Measurements from ENCODE around the gene RASGRP4. TPM values are rescaled to one million over a fixed set of nuclear protein-coding genes. Genes with fewer than 3 reads are reported as not detected.

Gene RASGRP4
- total and polyA plus RNA-seq, 10 of the 15 experiments (the other 5 are each of a cell fraction or from before 2014, with no cell fraction given) = 0.24 to 7.4 (median 3.3) TPM

DNA sequence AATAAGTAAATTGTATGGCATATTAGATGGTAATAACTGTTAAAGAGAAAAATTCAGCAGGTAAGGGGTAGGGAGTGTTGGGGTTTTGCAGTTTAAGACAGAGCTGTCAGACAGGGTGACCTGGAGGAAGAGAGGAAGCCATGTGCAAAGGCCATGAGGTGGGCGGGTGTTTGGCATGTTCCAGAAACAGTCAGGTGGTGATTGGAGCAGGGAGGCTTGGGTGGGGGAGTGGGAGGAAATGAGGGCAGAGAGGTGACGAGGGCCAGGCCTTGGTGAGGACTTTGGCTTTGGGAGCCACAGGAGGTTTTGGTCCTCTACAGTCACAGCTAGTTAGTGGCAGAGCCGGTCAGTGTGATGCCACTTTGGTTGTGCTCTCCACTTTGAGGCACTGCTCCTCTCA, 27.6 kb upstream of the RASGRP4 start:
- no peaks in the 10 kb centered on the region for H3K36me3 ChIP-seq (ENCODE audit: control insufficient read depth in 2 of 2, insufficient read depth in 2 of 2, low read length in 1 of 2)
- H3K27ac ChIP-seq (ENCODE audit: control insufficient read depth, insufficient read depth) = no peak overlapping the region
- ChIA-PET SMC1A (ENCODE audit: uncharacterized antibody, unreplicated experiment) (interaction anchor here (1.2 kb wide), 1 partner anchor 51 kb away, joined by 3 read pairs; the partner anchor contains the start of gene FAM98C), POLR2A (no interaction called here), CTCF (no interaction called here), RAD21 (ENCODE audit: unreplicated experiment) (no interaction called here)
- 33% methylated on average over 3 of the region's 3 CpGs for WGBS (ENCODE audit: insufficient coverage, insufficient replicate concordance, low lambda C conversion rate, missing lambda C conversion rate)
- in situ Hi-C loops (cut with MboI) = no loop called here
- H3K79me2 ChIP-seq (ENCODE audit: control insufficient read depth, insufficient read depth, low read length) = no peaks in the 10 kb centered on the region
- intact Hi-C loops (cut with micrococcal nuclease; ENCODE audit: unreplicated experiment) = no loop called here
- no peaks in the 10 kb centered on the region for H3K27me3 ChIP-seq (replicated peaks in 1 of 2; ENCODE audit: control insufficient read depth in 2 of 2, insufficient read depth in 2 of 2, low read length in 1 of 2)
- FAIRE-seq (no peak), DNase-seq (ENCODE audit: low read depth, low spot score) (no peak), ATAC-seq (no peak)
- no peaks in the 10 kb centered on the region for H4K20me1 ChIP-seq (ENCODE audit: control insufficient read depth, insufficient read depth)
- no peak overlapping the region for H3K4me2 ChIP-seq (ENCODE audit: control insufficient read depth, insufficient read depth)
- H3K9ac ChIP-seq (ENCODE audit: control insufficient read depth, insufficient read depth, low read length) = no peak overlapping the region
- no peak overlapping the region for H3K4me3 ChIP-seq
- no peak overlapping the region for H2AFZ ChIP-seq (ENCODE audit: control insufficient read depth, low read depth, low read length)
- no peaks in the 10 kb centered on the region for H3K9me3 ChIP-seq (replicated peaks; ENCODE audit: control insufficient read depth, insufficient read depth, low read length)
- H3K4me1 ChIP-seq (ENCODE audit: control insufficient read depth, insufficient read depth, low read length) = no peaks in the 10 kb centered on the region
- BruUV-seq (replicated peaks) = no TSS peak
- TF ChIP-seq ZNF274 (IDR thresholded peaks at IDR 0.05; ENCODE audit: insufficient read depth, insufficient read length) (no peak), NFYB (IDR thresholded peaks at IDR 0.05; ENCODE audit: insufficient read depth, low read depth, low read length) (no peak), CBX5 (IDR thresholded peaks at IDR 0.05; ENCODE audit: low read depth) (no peak), NFYA (IDR thresholded peaks at IDR 0.05; ENCODE audit: borderline replicate concordance, low read depth, low read length) (no peak), RELA (IDR thresholded peaks at IDR 0.05; ENCODE audit: borderline replicate concordance, partially characterized antibody) (no peak), TAF1 (IDR thresholded peaks at IDR 0.05; ENCODE audit: borderline replicate concordance, low read depth, low read length) (no peak), NR2C1 (IDR thresholded peaks at IDR 0.05) (no peak), CREM (IDR thresholded peaks at IDR 0.05; ENCODE audit: low read depth) (no peak), MEF2B (IDR thresholded peaks at IDR 0.05; ENCODE audit: partially characterized antibody, poor library complexity, severe bottlenecking) (no peak)
- TF ChIP-seq, protein P1, sequence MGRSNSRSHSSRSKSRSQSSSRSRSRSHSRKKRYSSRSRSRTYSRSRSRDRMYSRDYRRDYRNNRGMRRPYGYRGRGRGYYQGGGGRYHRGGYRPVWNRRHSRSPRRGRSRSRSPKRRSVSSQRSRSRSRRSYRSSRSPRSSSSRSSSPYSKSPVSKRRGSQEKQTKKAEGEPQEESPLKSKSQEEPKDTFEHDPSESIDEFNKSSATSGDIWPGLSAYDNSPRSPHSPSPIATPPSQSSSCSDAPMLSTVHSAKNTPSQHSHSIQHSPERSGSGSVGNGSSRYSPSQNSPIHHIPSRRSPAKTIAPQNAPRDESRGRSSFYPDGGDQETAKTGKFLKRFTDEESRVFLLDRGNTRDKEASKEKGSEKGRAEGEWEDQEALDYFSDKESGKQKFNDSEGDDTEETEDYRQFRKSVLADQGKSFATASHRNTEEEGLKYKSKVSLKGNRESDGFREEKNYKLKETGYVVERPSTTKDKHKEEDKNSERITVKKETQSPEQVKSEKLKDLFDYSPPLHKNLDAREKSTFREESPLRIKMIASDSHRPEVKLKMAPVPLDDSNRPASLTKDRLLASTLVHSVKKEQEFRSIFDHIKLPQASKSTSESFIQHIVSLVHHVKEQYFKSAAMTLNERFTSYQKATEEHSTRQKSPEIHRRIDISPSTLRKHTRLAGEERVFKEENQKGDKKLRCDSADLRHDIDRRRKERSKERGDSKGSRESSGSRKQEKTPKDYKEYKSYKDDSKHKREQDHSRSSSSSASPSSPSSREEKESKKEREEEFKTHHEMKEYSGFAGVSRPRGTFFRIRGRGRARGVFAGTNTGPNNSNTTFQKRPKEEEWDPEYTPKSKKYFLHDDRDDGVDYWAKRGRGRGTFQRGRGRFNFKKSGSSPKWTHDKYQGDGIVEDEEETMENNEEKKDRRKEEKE (IDR thresholded peaks at IDR 0.05) = no peak
- TF ChIP-seq, protein P2, sequence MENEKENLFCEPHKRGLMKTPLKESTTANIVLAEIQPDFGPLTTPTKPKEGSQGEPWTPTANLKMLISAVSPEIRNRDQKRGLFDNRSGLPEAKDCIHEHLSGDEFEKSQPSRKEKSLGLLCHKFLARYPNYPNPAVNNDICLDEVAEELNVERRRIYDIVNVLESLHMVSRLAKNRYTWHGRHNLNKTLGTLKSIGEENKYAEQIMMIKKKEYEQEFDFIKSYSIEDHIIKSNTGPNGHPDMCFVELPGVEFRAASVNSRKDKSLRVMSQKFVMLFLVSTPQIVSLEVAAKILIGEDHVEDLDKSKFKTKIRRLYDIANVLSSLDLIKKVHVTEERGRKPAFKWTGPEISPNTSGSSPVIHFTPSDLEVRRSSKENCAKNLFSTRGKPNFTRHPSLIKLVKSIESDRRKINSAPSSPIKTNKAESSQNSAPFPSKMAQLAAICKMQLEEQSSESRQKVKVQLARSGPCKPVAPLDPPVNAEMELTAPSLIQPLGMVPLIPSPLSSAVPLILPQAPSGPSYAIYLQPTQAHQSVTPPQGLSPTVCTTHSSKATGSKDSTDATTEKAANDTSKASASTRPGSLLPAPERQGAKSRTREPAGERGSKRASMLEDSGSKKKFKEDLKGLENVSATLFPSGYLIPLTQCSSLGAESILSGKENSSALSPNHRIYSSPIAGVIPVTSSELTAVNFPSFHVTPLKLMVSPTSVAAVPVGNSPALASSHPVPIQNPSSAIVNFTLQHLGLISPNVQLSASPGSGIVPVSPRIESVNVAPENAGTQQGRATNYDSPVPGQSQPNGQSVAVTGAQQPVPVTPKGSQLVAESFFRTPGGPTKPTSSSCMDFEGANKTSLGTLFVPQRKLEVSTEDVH (IDR thresholded peaks at IDR 0.05; ENCODE audit: low read depth, partially characterized antibody) = no peak
- TF ChIP-seq, protein P3, sequence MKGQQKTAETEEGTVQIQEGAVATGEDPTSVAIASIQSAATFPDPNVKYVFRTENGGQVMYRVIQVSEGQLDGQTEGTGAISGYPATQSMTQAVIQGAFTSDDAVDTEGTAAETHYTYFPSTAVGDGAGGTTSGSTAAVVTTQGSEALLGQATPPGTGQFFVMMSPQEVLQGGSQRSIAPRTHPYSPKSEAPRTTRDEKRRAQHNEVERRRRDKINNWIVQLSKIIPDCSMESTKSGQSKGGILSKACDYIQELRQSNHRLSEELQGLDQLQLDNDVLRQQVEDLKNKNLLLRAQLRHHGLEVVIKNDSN (IDR thresholded peaks at IDR 0.05; ENCODE audit: borderline replicate concordance, extremely low read length, insufficient read depth, low read depth, low read length) = no peak

All from GM12878 (cell line).